H1 (cell line): ENCODE data around the gene FBXO39. TPM values are rescaled to one million over a fixed set of nuclear protein-coding genes. Genes with fewer than 3 reads are reported as not detected.

Experiments used
- CTBP2 ChIP-seq: IDR thresholded peaks from 2 replicates; pipeline ENCODE4 v1.7.0; 2011; ENCODE audit warnings: borderline replicate concordance, mild to moderate bottlenecking, moderate library complexity, mixed read lengths, low read length; ENCODE audit not compliant: insufficient read depth, insufficient read length
- EP300 ChIP-seq, 2 experiments: IDR thresholded peaks; 1 replicate in 1 of 2; 2 replicates in 1 of 2; pipeline ENCODE4 v1.6.1; 2011 to 2012; ENCODE audit warnings: low read depth in 2 of 2, low read length in 2 of 2, mild to moderate bottlenecking in 2 of 2, borderline replicate concordance in 1 of 2, inconsistent platforms in 1 of 2, moderate library complexity in 1 of 2
- MAFK ChIP-seq: IDR thresholded peaks from 2 replicates; pipeline ENCODE4 v1.6.1; 2012; ENCODE audit warnings: low read depth, mild to moderate bottlenecking, improper control_type of control experiment, low read length
- PHF8 ChIP-seq: fragments of 200-600 bp; sonication (generic); conservative IDR thresholded peaks from 2 replicates; pipeline ENCODE4 v1.7.1; 2012; ENCODE audit warnings: low read depth, mild to moderate bottlenecking, inconsistent platforms, low read length, moderate library complexity
- POLR2A ChIP-seq, 2 experiments: IDR thresholded peaks; 1 replicate in 1 of 2; 2 replicates in 1 of 2; pipeline ENCODE4 v1.6.1; 2011; ENCODE audit warnings: low read depth in 2 of 2, low read length in 2 of 2, mild to moderate bottlenecking in 2 of 2; ENCODE audit errors: control extremely low read depth in 1 of 2
- SIX5 ChIP-seq: IDR thresholded peaks from 2 replicates; pipeline ENCODE4 v1.6.1; 2011; ENCODE audit warnings: mild to moderate bottlenecking, low read depth, low read length
- SUZ12 ChIP-seq: fragments of 200-600 bp; sonication (generic); IDR thresholded peaks from 2 replicates; pipeline ENCODE4 v1.6.1; 2012; ENCODE audit warnings: mild to moderate bottlenecking, inconsistent platforms, low read length, moderate library complexity, mixed read lengths
- polyA plus RNA-seq, 7 experiments: library from polyadenylated mRNA; depleted of rRNA in 3 of 7; stranded (reverse) in 5 of 7; unstranded in 2 of 7; fragments of >200 nt in 5 of 7; fragments of 200-250 nt in 2 of 7; gene quantifications; 1 replicate in 5 of 7; 2 replicates in 1 of 7; 4 replicates in 1 of 7; pipeline versions ENCODE4 v1.2.1 to v1.2.3, GENCODE V29; 2011 to 2013; ENCODE audit warnings: missing spikeins in 2 of 7, mixed read lengths in 2 of 7
- total RNA-seq: library from RNA; stranded (reverse); fragmentation: NEBNext Ultra II Directional; extraction: Animal tissue kit (Norgen Biotek cat#: 25700); gene quantifications from 2 replicates; pipeline ENCODE4 v1.2.1, GENCODE V29; 2021
- TF ChIP-seq, protein P1 (sequence below): fragments of 300-600 bp; sonication (generic); IDR thresholded peaks from 2 replicates; pipeline ENCODE4 v1.7.1; 2012; ENCODE audit warnings: low read length, moderate library complexity, mild to moderate bottlenecking, inconsistent platforms; ENCODE audit not compliant: insufficient replicate concordance

FBXO39 gene
- total and polyA plus RNA-seq, 2 of the 8 experiments (the other 6 are each of a cell fraction or from before 2014, with no cell fraction given): 0.12 to 0.22 TPM

DNA sequence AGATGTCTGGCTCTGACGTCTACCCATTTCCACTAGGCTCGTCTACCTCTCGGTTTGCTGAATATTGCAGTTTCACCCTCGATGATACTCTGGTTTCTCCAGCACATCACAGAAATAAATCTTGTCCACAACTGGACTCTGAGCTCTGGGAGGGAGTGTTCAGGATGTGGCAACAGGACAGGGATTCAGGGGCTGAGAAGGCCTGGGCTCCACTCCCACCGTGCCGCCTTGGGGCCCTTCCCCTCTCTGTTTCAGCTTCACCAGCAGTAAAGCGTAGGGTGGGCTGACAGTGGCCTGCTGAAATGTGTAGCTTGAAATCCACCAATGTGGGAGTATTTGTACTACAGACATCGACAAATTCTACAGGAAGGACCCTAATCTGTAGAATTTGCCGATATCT, 35.5 kb downstream of the FBXO39 start (continued):
- TF ChIP-seq, protein P1, sequence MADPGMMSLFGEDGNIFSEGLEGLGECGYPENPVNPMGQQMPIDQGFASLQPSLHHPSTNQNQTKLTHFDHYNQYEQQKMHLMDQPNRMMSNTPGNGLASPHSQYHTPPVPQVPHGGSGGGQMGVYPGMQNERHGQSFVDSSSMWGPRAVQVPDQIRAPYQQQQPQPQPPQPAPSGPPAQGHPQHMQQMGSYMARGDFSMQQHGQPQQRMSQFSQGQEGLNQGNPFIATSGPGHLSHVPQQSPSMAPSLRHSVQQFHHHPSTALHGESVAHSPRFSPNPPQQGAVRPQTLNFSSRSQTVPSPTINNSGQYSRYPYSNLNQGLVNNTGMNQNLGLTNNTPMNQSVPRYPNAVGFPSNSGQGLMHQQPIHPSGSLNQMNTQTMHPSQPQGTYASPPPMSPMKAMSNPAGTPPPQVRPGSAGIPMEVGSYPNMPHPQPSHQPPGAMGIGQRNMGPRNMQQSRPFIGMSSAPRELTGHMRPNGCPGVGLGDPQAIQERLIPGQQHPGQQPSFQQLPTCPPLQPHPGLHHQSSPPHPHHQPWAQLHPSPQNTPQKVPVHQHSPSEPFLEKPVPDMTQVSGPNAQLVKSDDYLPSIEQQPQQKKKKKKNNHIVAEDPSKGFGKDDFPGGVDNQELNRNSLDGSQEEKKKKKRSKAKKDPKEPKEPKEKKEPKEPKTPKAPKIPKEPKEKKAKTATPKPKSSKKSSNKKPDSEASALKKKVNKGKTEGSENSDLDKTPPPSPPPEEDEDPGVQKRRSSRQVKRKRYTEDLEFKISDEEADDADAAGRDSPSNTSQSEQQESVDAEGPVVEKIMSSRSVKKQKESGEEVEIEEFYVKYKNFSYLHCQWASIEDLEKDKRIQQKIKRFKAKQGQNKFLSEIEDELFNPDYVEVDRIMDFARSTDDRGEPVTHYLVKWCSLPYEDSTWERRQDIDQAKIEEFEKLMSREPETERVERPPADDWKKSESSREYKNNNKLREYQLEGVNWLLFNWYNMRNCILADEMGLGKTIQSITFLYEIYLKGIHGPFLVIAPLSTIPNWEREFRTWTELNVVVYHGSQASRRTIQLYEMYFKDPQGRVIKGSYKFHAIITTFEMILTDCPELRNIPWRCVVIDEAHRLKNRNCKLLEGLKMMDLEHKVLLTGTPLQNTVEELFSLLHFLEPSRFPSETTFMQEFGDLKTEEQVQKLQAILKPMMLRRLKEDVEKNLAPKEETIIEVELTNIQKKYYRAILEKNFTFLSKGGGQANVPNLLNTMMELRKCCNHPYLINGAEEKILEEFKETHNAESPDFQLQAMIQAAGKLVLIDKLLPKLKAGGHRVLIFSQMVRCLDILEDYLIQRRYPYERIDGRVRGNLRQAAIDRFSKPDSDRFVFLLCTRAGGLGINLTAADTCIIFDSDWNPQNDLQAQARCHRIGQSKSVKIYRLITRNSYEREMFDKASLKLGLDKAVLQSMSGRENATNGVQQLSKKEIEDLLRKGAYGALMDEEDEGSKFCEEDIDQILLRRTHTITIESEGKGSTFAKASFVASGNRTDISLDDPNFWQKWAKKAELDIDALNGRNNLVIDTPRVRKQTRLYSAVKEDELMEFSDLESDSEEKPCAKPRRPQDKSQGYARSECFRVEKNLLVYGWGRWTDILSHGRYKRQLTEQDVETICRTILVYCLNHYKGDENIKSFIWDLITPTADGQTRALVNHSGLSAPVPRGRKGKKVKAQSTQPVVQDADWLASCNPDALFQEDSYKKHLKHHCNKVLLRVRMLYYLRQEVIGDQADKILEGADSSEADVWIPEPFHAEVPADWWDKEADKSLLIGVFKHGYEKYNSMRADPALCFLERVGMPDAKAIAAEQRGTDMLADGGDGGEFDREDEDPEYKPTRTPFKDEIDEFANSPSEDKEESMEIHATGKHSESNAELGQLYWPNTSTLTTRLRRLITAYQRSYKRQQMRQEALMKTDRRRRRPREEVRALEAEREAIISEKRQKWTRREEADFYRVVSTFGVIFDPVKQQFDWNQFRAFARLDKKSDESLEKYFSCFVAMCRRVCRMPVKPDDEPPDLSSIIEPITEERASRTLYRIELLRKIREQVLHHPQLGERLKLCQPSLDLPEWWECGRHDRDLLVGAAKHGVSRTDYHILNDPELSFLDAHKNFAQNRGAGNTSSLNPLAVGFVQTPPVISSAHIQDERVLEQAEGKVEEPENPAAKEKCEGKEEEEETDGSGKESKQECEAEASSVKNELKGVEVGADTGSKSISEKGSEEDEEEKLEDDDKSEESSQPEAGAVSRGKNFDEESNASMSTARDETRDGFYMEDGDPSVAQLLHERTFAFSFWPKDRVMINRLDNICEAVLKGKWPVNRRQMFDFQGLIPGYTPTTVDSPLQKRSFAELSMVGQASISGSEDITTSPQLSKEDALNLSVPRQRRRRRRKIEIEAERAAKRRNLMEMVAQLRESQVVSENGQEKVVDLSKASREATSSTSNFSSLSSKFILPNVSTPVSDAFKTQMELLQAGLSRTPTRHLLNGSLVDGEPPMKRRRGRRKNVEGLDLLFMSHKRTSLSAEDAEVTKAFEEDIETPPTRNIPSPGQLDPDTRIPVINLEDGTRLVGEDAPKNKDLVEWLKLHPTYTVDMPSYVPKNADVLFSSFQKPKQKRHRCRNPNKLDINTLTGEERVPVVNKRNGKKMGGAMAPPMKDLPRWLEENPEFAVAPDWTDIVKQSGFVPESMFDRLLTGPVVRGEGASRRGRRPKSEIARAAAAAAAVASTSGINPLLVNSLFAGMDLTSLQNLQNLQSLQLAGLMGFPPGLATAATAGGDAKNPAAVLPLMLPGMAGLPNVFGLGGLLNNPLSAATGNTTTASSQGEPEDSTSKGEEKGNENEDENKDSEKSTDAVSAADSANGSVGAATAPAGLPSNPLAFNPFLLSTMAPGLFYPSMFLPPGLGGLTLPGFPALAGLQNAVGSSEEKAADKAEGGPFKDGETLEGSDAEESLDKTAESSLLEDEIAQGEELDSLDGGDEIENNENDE: no peak
- TF ChIP-seq POLR2A (IDR thresholded peaks at IDR 0.05; ENCODE audit: control extremely low read depth in 1 of 2, low read depth in 2 of 2, low read length in 2 of 2) (no peak), PHF8 (no peak), MAFK (no peak), SIX5 (no peak), SUZ12 (no peak), CTBP2 (no peak), EP300 (IDR thresholded peaks at IDR 0.05; ENCODE audit: borderline replicate concordance in 1 of 2, low read depth in 2 of 2, low read length in 2 of 2) (no peak)
